ENCODE data around the gene ALDH1B1. TPM values are rescaled to one million over a fixed set of nuclear protein-coding genes. Genes with fewer than 3 reads are reported as not detected.

ALDH1B1 gene
- total and polyA plus RNA-seq, 12 donors = 4.4 to 46.8 (median 19.3) TPM

DNA sequence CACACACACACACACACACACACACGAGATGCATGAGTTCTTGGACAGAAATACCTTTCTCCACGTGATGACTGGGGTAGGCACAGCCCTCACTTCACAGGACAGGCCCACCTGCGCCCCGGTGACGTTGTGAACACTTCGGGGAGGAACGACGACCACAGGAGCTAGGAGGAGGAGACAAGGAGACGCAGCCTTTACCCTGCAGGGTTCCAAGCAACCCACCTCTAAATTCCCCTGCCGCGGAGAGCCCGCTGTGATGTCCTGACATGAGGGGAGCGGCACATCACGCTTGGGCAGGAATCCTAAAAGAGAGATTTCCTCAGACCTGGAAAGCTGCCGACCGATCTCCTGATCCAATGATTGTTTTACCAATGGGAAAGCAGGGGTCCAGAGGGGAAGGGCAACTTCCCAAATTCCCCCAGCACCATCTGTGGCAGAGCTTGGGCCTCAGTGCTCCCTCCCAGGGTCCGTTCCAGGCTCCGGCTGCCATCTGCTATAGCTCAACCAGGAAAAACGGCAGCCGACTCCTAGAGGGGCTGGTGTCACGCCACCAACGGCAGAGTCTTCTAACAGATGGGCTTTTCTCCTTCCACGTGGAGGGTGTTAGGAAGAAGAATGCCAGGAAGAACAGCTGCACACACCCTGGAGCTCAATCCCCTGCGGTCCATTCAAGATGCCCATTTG lies 21.7 kb downstream of the ALDH1B1 start:
- TF ChIP-seq, protein P1, sequence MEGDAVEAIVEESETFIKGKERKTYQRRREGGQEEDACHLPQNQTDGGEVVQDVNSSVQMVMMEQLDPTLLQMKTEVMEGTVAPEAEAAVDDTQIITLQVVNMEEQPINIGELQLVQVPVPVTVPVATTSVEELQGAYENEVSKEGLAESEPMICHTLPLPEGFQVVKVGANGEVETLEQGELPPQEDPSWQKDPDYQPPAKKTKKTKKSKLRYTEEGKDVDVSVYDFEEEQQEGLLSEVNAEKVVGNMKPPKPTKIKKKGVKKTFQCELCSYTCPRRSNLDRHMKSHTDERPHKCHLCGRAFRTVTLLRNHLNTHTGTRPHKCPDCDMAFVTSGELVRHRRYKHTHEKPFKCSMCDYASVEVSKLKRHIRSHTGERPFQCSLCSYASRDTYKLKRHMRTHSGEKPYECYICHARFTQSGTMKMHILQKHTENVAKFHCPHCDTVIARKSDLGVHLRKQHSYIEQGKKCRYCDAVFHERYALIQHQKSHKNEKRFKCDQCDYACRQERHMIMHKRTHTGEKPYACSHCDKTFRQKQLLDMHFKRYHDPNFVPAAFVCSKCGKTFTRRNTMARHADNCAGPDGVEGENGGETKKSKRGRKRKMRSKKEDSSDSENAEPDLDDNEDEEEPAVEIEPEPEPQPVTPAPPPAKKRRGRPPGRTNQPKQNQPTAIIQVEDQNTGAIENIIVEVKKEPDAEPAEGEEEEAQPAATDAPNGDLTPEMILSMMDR (IDR thresholded peaks at IDR 0.05) = no peak
- TF ChIP-seq POLR2A (IDR thresholded peaks at IDR 0.05) = no peak
- H3K4me3 ChIP-seq = no peak overlapping the region
- H3K9me3 ChIP-seq (replicated peaks in 1 of 3) = no peaks in the 10 kb centered on the region
- DNase-seq = no peak
- H3K36me3 ChIP-seq (replicated peaks in 1 of 2) = no peaks in the 10 kb centered on the region
- intact Hi-C loops (cut with DNase I) = no loop called here
- H3K27ac ChIP-seq = no peak overlapping the region
- no peaks in the 10 kb centered on the region for H3K4me1 ChIP-seq (replicated peaks in 1 of 2)
- 55 to 61% (median 59%) methylated on average over 21 to 24 of the region's 24 CpGs for WGBS, 4 donors
- H3K27me3 ChIP-seq = peaks cover 4% of the 10 kb centered on the region

DNA sequence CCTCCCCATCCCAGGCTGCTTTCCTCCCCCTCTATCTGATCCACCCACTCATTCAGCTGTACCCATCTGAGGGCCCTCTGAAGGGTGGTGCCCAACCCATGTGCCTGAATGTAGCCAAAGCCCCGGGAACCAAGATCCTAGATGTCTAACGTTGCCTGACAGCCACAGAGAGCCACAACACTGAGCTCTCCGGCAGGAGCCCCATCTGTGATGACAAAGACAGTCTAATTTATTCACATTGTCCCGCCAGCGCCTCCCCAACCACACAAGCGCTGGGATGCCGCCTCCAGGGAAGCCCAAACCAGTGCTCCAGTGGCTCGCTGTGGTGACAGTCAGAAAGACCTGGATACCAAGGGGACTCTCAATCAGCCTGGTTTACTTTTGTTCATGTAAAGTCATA lies 23.4 kb downstream of the ALDH1B1 start:
- H3K36me3 ChIP-seq (replicated peaks in 1 of 2) = no peaks in the 10 kb centered on the region
- H3K27me3 ChIP-seq = peaks cover 4% of the 10 kb centered on the region
- intact Hi-C loops (cut with DNase I) = loop anchor here in 1 of 2 donors (5.0 kb wide), 1 partner anchor 294 kb away; no protein-coding TSS in a partner anchor
- DNase-seq = no peak
- 78 to 89% (median 87%) methylated on average over 7 to 8 of the region's 8 CpGs for WGBS, 4 donors
- H3K4me3 ChIP-seq = no peak overlapping the region
- TF ChIP-seq, protein P1 (IDR thresholded peaks at IDR 0.05) = no peak
- no peak for TF ChIP-seq POLR2A (IDR thresholded peaks at IDR 0.05)
- H3K27ac ChIP-seq = no peak overlapping the region
- H3K4me1 ChIP-seq (replicated peaks in 1 of 2) = no peaks in the 10 kb centered on the region
- H3K9me3 ChIP-seq (replicated peaks in 1 of 3) = no peaks in the 10 kb centered on the region

DNA sequence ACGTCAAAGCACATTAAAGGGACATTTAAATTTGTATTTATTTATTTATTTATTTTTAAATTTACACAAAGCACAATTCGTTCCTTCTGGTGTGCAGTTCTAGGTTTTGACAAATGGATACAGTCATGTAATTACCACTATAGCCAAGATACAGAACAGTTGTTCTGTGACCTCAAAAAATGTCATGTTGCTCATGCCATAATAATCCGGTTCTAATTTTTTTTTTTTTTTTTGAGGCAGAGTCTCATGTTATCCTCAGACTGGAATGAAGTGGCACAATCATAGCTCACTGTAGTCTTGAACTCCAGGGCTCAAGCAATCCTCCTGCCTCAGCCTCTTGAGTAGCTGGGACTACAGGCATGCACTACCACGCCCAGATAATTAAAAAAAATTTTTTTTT lies 24.0 kb downstream of the ALDH1B1 start:
- Histone ChIP-seq H3K9me3 (replicated peaks in 1 of 3) (no peaks in the 10 kb centered on the region), H3K4me3 (no peak overlapping the region), H3K27me3 (peaks cover 4% of the 10 kb centered on the region), H3K4me1 (replicated peaks in 1 of 2) (no peaks in the 10 kb centered on the region), H3K36me3 (replicated peaks in 1 of 2) (no peaks in the 10 kb centered on the region), H3K27ac (no peak overlapping the region)
- intact Hi-C loops (cut with DNase I) = loop anchor here in 1 of 2 donors (5.0 kb wide), 1 partner anchor 294 kb away; no protein-coding TSS in a partner anchor
- WGBS, 4 donors = 61 to 78% (median 68%) methylated on average over 4 of the region's 4 CpGs
- no peak for TF ChIP-seq POLR2A (IDR thresholded peaks at IDR 0.05)
- TF ChIP-seq, protein P1 (IDR thresholded peaks at IDR 0.05) = no peak
- DNase-seq = no peak

DNA sequence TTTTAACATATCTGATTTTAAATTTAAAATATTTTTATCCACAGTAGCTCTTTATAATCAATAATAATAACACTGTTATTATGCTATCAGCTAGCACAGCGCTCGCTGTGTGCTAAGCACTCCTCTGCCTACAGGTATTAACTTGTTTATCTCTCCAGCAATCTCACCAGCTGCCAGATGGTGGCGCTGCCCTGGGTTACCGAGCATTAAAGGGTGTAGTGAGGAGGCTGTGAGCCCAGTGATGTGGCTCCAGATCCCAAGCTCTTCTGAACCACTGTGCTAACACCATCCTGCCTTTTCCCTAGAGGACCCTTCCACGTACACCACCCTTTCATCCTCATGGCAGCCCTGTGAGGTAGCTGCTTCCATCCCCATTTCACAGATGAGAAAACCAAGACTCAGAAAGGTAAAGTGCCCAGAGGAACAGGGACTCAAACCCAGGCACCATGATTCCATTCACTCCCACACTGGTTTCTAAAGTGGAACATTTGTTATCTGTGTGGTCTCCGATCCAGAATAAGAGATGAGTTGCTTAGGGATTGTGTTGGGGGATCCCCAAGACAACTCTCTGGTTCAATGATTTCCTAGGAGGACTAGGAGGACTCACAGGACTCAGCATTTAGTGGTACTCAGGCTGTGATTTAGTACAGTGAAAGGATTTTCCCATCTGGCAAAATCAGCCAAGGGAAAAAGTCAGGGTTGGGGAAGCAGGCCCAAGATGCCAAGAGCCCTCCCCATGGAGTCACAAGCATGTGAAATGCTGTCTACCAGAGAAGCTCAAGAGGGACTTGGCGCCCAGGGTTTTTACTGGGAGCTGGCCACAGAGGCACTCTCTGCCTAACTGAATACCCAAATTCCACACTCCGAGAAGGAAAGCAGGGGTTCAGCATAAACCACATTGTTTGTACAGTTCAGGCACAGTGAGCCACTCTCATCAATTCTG lies 24.8 kb downstream of the ALDH1B1 start:
- intact Hi-C loops (cut with DNase I) = loop anchor here in 1 of 2 donors (5.0 kb wide), 1 partner anchor 295 kb away; no protein-coding TSS in a partner anchor
- WGBS, 4 donors = 67 to 72% (median 68%) methylated on average over 7 to 8 of the region's 8 CpGs
- DNase-seq = peak in 3 of 7 donors; percentile 30 to 72 (median 39)
- TF ChIP-seq, protein P1 (IDR thresholded peaks at IDR 0.05) = peak in 3 of 6 experiments; percentile 26 to 41 (median 33)
- no peak for TF ChIP-seq POLR2A (IDR thresholded peaks at IDR 0.05)
- no peaks in the 10 kb centered on the region for H3K4me1 ChIP-seq (replicated peaks in 1 of 2)
- no peaks in the 10 kb centered on the region for H3K36me3 ChIP-seq (replicated peaks in 1 of 2)
- no peaks in the 10 kb centered on the region for H3K9me3 ChIP-seq (replicated peaks in 1 of 3)
- H3K4me3 ChIP-seq = no peak overlapping the region
- peaks cover 5% of the 10 kb centered on the region for H3K27me3 ChIP-seq
- no peak overlapping the region for H3K27ac ChIP-seq
